PC-9 (cell line): ENCODE data around the gene GPR37L1. TPM values are rescaled to one million over a fixed set of nuclear protein-coding genes. Genes with fewer than 3 reads are reported as not detected.
"Not testable (repeated sequence)": the region's sequence is repeated elsewhere in the genome, so short reads cannot be mapped to it uniquely, and the experiment has no call there.

Experiments used
- BruUV-seq: library from RNA; stranded (reverse); fragments of 400-500 nt; replicated peaks from 2 replicates; lab custom pipeline; 2021; lab: Mats Ljungman, UMichigan
- CTCF ChIA-PET: fragments of 300-600 bp; sonication (Branson Sonifier 250); formaldehyde crosslinking; loops from one replicate; lab custom pipeline; 2022; ENCODE audit warnings: antibody characterized with exemption; lab: Charles Lee
- POLR2A ChIA-PET: fragments of 300-600 bp; sonication (Branson Sonifier 250); formaldehyde crosslinking; loops from one replicate; lab custom pipeline; 2022; ENCODE audit warnings: antibody characterized with exemption; ENCODE audit not compliant: unreplicated experiment; lab: Charles Lee
- DNase-seq, 2 experiments: peaks; one replicate each; pipeline versions ENCODE4 v3.0.0 to v3.0.0-alpha.2; 2015 to 2022; ENCODE audit warnings: mixed read lengths in 1 of 2
- H2AFZ ChIP-seq: fragments of 200-600 bp; sonication (generic); 2 replicates; pipeline ENCODE4 v1.8.1; 2017; ENCODE audit warnings: antibody characterized with exemption
- H3F3A ChIP-seq: fragments of 200-600 bp; sonication (generic); 2 replicates; pipeline ENCODE4 v1.8.1; 2017; ENCODE audit warnings: antibody characterized with exemption, mild to moderate bottlenecking, low read depth; ENCODE audit not compliant: insufficient read depth
- H3K27ac ChIP-seq: fragments of 200-600 bp; sonication (generic); 2 replicates; pipeline ENCODE4 v1.6.1; 2016; ENCODE audit warnings: mixed run types
- H3K27me3 ChIP-seq: fragments of 200-600 bp; sonication (generic); 2 replicates; pipeline ENCODE4 v1.6.1; 2016; ENCODE audit warnings: low read depth, mixed run types; ENCODE audit not compliant: insufficient read depth
- H3K36me3 ChIP-seq: fragments of 200-600 bp; sonication (generic); 2 replicates; pipeline ENCODE4 v1.6.1; 2016; ENCODE audit warnings: low read depth, mixed run types
- H3K4me1 ChIP-seq: fragments of 200-600 bp; sonication (generic); replicated peaks from 2 replicates; pipeline ENCODE4 v1.6.1; 2016; ENCODE audit warnings: mixed run types; ENCODE audit not compliant: insufficient read depth
- H3K4me2 ChIP-seq: fragments of 200-600 bp; sonication (generic); 2 replicates; pipeline ENCODE4 v1.6.1; 2017; ENCODE audit warnings: mixed run types
- H3K4me3 ChIP-seq: fragments of 200-600 bp; sonication (generic); 2 replicates; pipeline ENCODE4 v1.6.1; 2016; ENCODE audit warnings: mixed run types
- H3K79me2 ChIP-seq: fragments of 200-600 bp; sonication (generic); 2 replicates; pipeline ENCODE4 v1.6.1; 2017; ENCODE audit warnings: low read depth, mixed run types
- H3K9me2 ChIP-seq: fragments of 200-600 bp; sonication (generic); 2 replicates; pipeline ENCODE4 v1.8.1; 2017; ENCODE audit warnings: mild to moderate bottlenecking; ENCODE audit not compliant: insufficient read depth
- H3K9me3 ChIP-seq: fragments of 200-600 bp; sonication (generic); 2 replicates; pipeline ENCODE4 v1.8.1; 2016; ENCODE audit warnings: low read depth; ENCODE audit not compliant: insufficient read depth
- H4K20me1 ChIP-seq: fragments of 200-600 bp; sonication (generic); 2 replicates; pipeline ENCODE4 v1.8.1; 2017; ENCODE audit not compliant: insufficient read depth
- EZH2 ChIP-seq: fragments of 200-600 bp; sonication (generic); IDR thresholded peaks from 2 replicates; pipeline ENCODE4 v1.8.0; 2017; ENCODE audit warnings: antibody characterized with exemption, low read depth
- intact Hi-C: fragments of 100-400 bp; cut with micrococcal nuclease; formaldehyde crosslinking; loops from one replicate; pipeline ENCODE4 v1.10.0; 2022; ENCODE audit not compliant: unreplicated experiment
- total RNA-seq: library from RNA; stranded (reverse); gene quantifications from 2 replicates; pipeline ENCODE4 v1.2.3, GENCODE V29; 2021
- TF ChIP-seq, protein P1 (sequence below): fragments of 200-600 bp; sonication (generic); conservative IDR thresholded peaks from 2 replicates; pipeline ENCODE4 v1.6.1; 2017; ENCODE audit warnings: mixed run types, antibody characterized with exemption, mild to moderate bottlenecking, moderate library complexity

The GPR37L1 gene
- total RNA-seq, 1 experiment from 2014 or later = 0.33 TPM

DNA sequence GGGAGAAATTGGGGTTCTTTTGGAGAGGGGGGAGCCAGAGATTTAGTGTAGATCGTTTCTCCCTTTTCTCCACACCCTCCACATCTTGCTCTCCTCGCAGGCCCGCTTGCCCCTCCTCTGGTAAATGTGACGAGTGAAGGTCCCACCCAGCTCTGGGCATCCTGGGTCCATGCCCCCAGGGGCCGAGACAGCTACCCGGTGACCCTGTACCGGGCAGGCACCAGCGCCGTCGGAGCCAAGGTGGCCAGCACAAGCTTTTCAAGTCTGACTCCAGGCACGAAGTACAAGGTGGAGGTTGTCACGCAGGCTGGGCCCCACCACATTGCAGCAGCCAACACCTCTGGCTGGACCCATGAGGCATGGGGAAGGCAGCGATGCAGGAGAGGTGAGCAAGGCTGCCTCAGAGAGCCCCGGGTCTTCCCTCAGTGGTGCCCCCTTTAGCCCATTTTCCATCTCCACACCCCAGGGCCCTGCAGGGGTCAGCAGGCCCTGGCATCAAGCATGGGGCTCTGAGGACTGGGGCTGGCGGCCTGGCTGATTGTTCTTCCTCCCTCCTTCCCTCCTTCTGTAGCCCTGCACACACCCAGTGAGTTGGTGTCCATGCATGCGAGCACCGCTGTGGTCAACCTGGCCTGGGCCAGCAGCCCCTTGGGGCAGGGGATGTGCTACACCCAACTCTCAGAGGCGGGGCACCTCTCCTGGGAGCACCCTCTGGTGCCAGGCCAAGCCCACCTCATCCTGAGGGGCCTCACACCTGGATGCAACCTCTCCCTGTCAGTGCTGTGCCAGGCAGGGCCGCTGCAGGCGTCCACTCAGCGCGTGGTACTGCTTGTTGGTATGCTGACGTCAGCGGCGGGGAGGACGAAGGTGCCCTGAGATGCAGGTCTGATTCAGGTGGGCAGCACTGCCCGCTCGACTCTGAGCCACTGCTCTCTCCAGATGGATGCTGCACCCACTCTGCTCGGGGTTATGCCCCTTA lies 54.5 kb downstream of the GPR37L1 start:
- TF ChIP-seq, protein P1, sequence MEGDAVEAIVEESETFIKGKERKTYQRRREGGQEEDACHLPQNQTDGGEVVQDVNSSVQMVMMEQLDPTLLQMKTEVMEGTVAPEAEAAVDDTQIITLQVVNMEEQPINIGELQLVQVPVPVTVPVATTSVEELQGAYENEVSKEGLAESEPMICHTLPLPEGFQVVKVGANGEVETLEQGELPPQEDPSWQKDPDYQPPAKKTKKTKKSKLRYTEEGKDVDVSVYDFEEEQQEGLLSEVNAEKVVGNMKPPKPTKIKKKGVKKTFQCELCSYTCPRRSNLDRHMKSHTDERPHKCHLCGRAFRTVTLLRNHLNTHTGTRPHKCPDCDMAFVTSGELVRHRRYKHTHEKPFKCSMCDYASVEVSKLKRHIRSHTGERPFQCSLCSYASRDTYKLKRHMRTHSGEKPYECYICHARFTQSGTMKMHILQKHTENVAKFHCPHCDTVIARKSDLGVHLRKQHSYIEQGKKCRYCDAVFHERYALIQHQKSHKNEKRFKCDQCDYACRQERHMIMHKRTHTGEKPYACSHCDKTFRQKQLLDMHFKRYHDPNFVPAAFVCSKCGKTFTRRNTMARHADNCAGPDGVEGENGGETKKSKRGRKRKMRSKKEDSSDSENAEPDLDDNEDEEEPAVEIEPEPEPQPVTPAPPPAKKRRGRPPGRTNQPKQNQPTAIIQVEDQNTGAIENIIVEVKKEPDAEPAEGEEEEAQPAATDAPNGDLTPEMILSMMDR = no peak
- no peak for TF ChIP-seq EZH2
- Histone ChIP-seq H4K20me1 (no peaks in the 10 kb centered on the region), H3K9me3 (no peaks in the 10 kb centered on the region), H3K27me3 (peaks cover 27% of the 10 kb centered on the region), H2AFZ (no peak overlapping the region), H3K9me2 (no peaks in the 10 kb centered on the region), H3K4me3 (no peak overlapping the region), H3K79me2 (no peaks in the 10 kb centered on the region), H3K36me3 (no peaks in the 10 kb centered on the region), H3K4me2 (no peak overlapping the region), H3K4me1 (no peaks in the 10 kb centered on the region), H3F3A (no peaks in the 10 kb centered on the region), H3K27ac (no peak overlapping the region)
- ChIA-PET CTCF (no interaction called here), POLR2A (no interaction called here)
- intact Hi-C loops = no loop called here
- no TSS peak for BruUV-seq
- DNase-seq = no peak

GRCh38 chr1:202179828-202180750 lies 57.4 kb downstream of the GPR37L1 start:
- no TSS peak for BruUV-seq
- no peaks in the 10 kb centered on the region for H3K9me3 ChIP-seq
- H4K20me1 ChIP-seq = no peaks in the 10 kb centered on the region
- no peak overlapping the region for H3K27ac ChIP-seq
- TF ChIP-seq, protein P1 = no peak
- TF ChIP-seq EZH2 = no peak
- ChIA-PET CTCF (no interaction called here), POLR2A (interaction anchor here (0.7 kb wide), 1 partner anchor 13 kb away, joined by 5 read pairs; no protein-coding TSS in a partner anchor)
- DNase-seq = no peak
- no peaks in the 10 kb centered on the region for H3F3A ChIP-seq
- no peaks in the 10 kb centered on the region for H3K79me2 ChIP-seq
- H3K4me3 ChIP-seq = no peak overlapping the region
- no peaks in the 10 kb centered on the region for H3K36me3 ChIP-seq
- H3K27me3 ChIP-seq = peaks cover 27% of the 10 kb centered on the region
- H3K4me1 ChIP-seq = no peaks in the 10 kb centered on the region
- H2AFZ ChIP-seq = no peak overlapping the region
- no peak overlapping the region for H3K4me2 ChIP-seq
- no peaks in the 10 kb centered on the region for H3K9me2 ChIP-seq
- intact Hi-C loops = loop anchor here (5.0 to 10.0 kb wide), 2 partner anchors 285 to 422 kb away; no protein-coding TSS in a partner anchor

- POLR2A ChIA-PET, H3K9me2 ChIP-seq, H3K36me3 ChIP-seq, BruUV-seq, H3K9me3 ChIP-seq, DNase-seq, H3K27ac ChIP-seq, H3K79me2 ChIP-seq, H4K20me1 ChIP-seq, H3F3A ChIP-seq, H3K4me1 ChIP-seq, H2AFZ ChIP-seq, CTCF ChIA-PET, H3K4me3 ChIP-seq, H3K4me2 ChIP-seq: not testable (repeated sequence)
- H3K27me3 ChIP-seq = peaks cover 27% of the 10 kb centered on the region
- intact Hi-C loops = loop anchor here (5.0 to 10.0 kb wide), 2 partner anchors 284 to 422 kb away; no protein-coding TSS in a partner anchor
Measured at GRCh38 chr1:202180751-202181139, 58.0 kb downstream of the GPR37L1 start.
